HG02588 (cell line): ENCODE data around the gene FAM184B.
A peak's percentile ranks its signal among the peaks of the same experiment; 100 is the strongest.
"Not testable (repeated sequence)": the region's sequence is repeated elsewhere in the genome, so short reads cannot be mapped to it uniquely, and the experiment has no call there.

Experiments
- ATAC-seq: cut with Tn5 transposase; IDR thresholded peaks from one replicate; pipeline ENCODE4 v1.9.1; 2021; ENCODE audit warnings: mild to moderate bottlenecking, moderate library complexity; ENCODE audit not compliant: unreplicated experiment

The FAM184B gene

DNA sequence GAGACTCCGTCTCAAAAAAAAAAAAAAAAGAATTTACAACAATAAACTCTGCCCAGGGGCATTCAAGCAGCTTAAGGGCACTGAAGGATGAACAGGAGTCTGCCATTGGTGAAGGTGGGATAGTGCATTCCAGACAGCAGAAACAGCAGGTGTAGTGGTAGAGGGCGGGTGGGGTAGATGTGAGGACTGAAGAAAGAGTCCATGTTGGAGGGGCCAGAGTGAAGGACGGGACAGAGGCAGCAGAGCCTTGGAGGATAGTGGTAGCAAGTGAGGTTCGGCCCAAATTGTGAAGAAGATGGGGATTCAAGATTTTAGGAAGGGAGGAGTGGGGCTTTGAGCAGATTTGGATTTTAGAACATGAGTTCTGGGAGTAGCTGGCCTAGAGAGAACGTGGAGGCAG is 91.3 kb downstream of the FAM184B start:
- ATAC-seq: no peak

- ATAC-seq: no peak
Measured at GRCh38 chr4:17688011-17688441, 93.4 kb downstream of the FAM184B start.

- ATAC-seq: no peak
Measured at GRCh38 chr4:17687237-17687857, 94.1 kb downstream of the FAM184B start.

DNA sequence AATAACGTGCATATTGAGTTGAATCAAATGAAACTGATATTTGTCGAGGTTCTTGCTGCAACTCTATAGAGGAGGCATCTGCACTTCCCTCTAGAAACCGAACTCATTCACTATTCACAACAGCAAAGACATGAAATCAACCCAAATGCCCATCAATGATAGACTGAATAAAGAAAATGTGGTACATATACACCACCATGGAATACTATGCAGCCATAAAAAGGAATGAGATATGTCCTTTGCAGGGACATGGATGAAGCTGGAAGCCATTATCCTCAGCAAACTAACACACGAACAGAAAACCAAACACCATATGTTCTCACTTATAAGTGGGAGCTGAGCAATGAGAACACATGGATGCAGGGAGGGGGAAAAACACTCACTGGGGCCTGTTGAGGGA is 96.8 kb downstream of the FAM184B start:
- ATAC-seq: not testable (repeated sequence)

GRCh38 chr4:17682222-17682566 is 99.2 kb downstream of the FAM184B start:
- no peak for ATAC-seq

DNA sequence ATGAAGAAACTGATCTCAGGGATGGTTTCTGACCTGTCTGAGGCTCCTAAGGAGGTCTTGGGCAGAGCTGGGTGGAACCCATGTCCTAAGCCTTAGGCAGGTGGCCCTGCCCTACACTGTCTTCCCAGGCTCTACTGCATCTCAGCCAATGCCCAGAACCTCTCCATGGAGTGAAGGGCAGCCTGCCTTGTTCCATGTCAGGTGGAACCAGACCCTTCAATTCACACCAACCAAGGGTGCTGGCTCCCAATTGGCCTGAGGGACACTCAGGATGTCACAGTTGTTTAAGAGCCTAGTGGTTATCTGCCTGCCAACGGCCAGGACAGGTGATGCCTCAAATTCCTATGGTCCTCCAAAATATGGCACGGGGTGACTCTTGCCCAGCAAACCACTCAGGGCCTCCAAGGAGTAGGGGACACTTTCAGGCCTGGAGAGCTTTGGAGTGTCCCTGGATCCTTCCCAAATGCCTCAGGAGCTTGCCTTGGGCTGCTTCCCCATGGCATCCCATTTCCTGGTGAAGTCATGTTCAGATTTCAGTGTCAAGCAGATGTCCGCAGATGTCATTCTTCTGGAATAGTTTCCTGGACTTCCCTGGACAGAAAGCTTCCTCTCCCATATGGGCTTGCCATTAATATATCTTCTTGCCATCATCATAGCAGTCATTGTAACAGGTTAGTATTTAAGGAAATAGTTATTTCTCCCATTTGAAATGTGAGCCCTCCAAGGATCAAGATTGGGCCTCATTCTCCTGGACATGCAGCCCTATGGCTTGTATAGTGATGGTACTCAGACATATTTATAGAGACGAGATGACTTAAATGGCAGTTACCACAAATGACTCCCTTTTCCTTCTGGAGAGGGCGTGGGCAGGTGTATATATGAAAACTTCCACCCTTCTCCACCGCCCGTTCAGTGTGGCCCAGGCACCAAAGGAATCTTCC is 99.9 kb downstream of the FAM184B start:
- ATAC-seq: no peak

- ATAC-seq: no peak
Measured at GRCh38 chr4:17680559-17681280, 100.7 kb downstream of the FAM184B start.

GRCh38 chr4:17670423-17670822 is 111.0 kb downstream of the FAM184B start:
- no peak for ATAC-seq

DNA sequence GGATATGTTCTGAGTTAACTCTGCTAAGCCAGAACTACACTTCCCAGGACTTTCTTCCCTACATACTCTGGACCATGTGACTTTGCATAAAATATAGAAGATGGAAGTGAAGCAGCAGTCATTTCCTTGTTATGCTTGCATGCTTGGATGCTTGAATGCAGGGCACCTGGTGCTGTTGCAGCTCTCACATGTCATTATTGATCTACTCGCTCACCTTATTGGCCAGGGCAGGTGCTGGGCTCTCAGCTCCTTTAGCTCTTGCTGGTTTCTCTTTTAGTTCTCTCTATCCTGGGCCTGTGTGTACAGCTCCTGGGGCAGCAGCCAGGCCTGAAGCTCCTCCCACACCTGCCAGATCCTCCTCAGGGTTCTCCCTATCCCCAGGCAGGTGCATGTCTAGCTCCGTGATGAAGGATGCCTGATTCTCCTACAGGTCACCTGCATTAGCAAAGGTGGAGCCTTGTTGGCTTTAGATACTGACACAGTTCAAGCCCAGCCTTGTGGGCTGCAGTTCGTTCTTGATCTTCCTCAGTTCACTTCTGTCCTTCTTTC is 113.7 kb downstream of the FAM184B start:
- no peak for ATAC-seq

DNA sequence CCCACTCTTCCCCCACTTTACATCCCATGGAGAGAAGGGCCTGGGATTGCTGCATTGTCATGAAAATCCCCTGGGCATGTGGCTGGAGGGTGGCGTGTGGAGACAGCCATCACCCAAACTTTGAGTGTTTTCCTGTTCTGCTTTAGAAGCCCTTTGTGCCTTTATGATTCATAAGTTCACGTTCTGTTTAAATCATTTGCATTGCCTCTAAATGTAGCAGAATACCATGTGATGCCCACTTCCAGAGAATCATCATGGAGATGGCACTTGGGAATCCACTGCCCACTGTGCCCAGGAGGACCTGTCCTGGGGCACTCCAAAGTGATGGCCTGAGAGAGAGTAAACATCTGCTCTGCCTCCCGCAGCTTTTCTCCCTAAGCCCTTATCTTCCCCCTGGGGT is 114.2 kb downstream of the FAM184B start:
- no peak for ATAC-seq

GRCh38 chr4:17665852-17666251 is 115.6 kb downstream of the FAM184B start:
- no peak for ATAC-seq

- ATAC-seq: no peak
Measured at GRCh38 chr4:17665346-17665745, 116.1 kb downstream of the FAM184B start.

GRCh38 chr4:17664755-17665154 is 116.7 kb downstream of the FAM184B start:
- ATAC-seq: peak; percentile 91

- ATAC-seq: no peak
Measured at GRCh38 chr4:17662694-17663093, 118.7 kb downstream of the FAM184B start.

- not testable (repeated sequence) for ATAC-seq
Measured at GRCh38 chr4:17659196-17659595, 122.2 kb downstream of the FAM184B start.

DNA sequence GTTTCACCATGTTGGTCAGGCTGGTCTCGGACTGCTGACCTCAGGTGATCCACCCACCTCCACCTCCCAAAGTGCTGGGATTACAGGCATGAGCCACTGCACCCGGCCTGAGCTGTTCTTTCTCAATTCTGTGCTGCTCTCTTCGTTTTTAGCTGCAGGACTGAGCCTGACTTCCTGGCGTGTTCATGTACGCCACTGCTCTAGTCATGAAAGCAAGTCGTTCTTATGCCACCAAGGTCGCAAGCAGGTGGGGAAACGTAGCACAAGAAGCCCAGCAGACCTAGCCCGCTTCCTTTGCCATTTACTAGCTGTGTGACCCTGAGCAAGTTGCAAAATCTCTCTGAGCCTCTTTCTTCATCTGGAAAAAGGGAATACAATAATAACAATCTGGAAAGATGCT is 123.6 kb downstream of the FAM184B start:
- ATAC-seq: no peak

- no peak for ATAC-seq
Measured at GRCh38 chr4:17657090-17657489, 124.3 kb downstream of the FAM184B start.

GRCh38 chr4:17654701-17655100 is 126.7 kb downstream of the FAM184B start:
- no peak for ATAC-seq

GRCh38 chr4:17650406-17650805 is 131.0 kb downstream of the FAM184B start:
- no peak for ATAC-seq

DNA sequence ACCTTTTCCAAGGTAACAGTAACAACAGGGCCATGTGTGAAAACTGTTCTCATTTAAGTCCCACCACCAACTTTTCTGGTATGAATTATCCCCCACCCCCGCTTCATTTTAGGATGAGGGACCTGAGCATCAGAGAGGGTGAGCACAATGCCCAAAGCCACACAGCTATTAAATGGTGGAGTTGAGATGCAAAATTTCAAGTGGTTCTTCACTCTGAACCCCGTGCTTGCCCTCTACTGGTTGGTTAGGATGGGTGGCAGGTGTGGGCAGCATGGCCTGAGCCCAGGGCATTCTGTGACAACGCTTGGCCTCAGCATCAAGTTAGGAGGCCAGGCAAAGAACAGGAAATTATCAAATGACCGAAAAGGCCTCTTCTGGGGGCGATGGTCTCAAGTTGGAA is 133.5 kb downstream of the FAM184B start:
- no peak for ATAC-seq

GRCh38 chr4:17647176-17647806 is 134.1 kb downstream of the FAM184B start:
- no peak for ATAC-seq
